ENCODE measurements around the gene OR52I2. TPM values are rescaled to one million over a fixed set of nuclear protein-coding genes. Genes with fewer than 3 reads are reported as not detected.

The OR52I2 gene
- total RNA-seq (2014; rRNA removed; shearing (Covaris generic)), result not detected in 2 replicates

DNA sequence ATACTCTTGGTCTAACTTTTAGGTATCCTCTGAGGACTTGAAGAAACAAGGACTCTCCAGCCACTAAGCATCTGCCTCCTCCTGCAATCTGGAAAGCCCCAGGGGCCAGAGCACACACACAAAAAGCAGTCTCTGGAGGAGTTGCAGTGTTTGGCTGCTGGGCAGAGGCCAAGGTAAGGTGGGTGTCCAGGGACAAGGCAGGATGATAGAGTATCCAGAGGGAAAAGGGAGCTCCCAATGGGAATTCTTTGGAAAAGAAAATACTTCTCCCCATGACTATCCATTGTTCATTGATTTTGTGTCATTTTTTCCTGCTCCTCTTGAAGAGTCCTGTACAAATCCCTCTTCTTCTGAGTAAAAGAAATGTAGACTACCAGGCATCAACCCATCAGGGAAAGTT is at the start of gene OR52I2:
TSS of gene OR52I2 (plus strand) at position 301 of the 400 bp plus-strand sequence.
- no peak for DNase-seq (ENCODE audit: low spot score)

DNA sequence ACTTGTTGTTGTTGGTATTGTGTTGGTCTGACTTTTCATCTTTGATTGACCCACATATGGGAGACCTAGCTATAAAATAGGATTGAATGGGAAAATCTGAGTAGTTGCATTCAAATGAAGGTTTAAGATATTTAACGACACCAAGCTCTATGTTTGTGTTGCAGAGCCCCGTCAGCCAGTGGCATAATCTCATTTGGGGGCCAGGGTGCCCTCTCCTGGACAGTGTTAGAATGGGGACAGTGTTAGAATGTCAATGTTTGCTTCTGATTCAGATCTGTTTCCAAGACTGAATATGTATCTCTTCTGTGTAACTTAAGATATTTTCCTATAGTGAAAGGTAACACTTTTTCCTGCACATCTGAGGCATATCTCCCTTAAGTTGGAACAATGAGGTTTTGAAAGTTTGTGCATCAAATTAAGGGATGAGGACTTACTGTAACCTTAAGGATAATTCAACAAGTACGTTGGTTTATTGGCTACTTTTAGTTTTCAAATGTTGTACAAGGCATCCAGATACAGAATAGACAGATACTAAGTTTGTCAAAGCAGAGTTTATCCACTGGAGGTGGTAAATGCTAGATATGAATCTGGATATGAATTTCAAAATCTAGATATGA is 41.8 kb upstream of the OR52I2 start:
- DNase-seq (ENCODE audit: low spot score), result peak; percentile 47

- DNase-seq (ENCODE audit: low spot score), result no peak
Observed at GRCh38 chr11:4541071-4541470, 40.5 kb upstream of the OR52I2 start.

DNA sequence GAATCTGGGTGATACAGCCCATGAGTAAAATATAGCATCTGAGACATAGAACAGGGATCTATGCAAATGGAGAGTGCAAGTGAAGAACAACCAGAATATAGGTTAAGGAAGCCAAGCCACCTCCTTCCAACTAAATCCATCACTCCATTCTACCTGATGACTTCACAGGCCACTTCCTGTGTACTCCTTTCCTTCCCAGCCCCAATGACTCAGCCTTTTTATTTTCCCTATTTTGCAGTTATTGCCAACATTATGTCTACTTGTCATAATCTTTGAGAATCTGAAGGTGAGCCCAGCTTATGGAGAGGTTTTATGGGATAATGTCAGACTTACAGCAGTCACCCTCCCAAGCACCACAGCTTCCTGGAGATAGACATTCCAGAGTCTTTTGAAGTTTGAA is 38.0 kb upstream of the OR52I2 start:
- peak; percentile 55 for DNase-seq (ENCODE audit: low spot score)

DNA sequence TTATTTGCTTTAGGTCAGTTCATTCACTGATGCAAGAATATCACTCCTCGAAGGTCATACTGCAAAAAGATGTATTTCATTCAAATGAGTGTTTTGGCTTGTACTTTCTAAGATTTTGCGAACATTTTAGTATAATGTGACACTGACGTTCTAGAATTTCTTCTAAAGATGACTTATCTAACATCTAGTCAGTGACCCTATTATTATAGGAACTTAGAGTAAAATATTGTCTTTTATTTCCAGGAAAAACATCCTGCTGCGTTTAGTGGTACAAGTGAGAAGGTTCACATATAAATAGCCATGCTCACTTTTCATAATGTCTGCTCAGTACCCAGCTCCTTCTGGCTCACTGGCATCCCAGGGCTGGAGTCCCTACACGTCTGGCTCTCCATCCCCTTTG is 36.7 kb upstream of the OR52I2 start, which contains the start of gene OR52M1:
TSS of gene OR52M1 (plus strand) at position 301 of the 400 bp plus-strand sequence. CDS start at position 301, 0 bp downstream.
- DNase-seq (ENCODE audit: low spot score), result no peak

- DNase-seq (ENCODE audit: low spot score), result no peak
Observed at GRCh38 chr11:4546878-4547277, 34.7 kb upstream of the OR52I2 start.

DNA sequence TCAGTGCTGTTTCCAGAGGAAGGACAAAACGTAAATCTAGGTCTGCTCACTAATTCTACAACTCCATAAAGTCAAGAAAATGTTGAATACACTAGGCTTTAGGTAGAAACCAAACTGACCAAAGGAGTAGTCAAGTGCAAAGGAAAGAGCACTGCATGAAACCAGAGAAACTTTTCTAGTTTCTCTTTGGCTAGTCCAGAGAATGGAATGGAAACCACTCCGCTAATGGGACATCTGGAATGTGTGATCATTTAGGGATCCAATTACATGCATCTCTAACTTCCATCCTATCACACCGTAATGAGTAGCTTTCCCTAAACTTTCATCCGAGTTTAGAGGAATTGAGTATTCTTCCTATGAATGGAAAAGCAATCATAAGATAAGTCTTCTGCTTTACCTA is 34.1 kb upstream of the OR52I2 start:
- no peak for DNase-seq (ENCODE audit: low spot score)

DNA sequence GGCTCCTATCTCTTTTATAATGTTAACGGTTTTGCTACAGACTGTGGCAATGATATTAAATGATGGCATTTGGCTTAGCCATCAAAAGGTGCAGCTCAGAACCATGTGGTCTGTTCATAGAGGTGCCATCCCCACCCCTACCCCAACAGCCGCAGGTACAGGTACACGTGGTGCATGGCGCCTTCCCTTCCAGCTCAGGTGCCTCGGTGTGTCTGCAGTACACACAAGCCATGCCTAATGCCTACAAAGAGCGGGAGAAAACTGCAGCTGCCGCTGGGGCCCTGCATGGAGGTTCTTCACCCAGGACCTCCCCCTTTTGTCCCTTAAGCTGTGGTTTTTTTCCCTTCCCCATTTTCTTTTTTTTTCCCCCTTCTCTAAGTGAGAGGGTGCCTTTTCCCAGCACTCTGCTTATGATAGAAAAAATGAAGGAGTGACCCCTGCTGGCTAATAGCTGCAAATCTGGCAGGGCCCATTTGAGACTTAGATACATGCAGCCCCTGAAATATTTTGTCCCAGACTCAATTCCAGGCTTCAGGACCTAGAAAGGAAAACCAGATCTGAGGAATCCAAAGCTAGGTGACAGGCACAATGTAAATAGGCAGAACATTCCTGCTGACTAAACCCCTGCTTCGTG is 30.1 kb upstream of the OR52I2 start:
- no peak for DNase-seq (ENCODE audit: low spot score)

DNA sequence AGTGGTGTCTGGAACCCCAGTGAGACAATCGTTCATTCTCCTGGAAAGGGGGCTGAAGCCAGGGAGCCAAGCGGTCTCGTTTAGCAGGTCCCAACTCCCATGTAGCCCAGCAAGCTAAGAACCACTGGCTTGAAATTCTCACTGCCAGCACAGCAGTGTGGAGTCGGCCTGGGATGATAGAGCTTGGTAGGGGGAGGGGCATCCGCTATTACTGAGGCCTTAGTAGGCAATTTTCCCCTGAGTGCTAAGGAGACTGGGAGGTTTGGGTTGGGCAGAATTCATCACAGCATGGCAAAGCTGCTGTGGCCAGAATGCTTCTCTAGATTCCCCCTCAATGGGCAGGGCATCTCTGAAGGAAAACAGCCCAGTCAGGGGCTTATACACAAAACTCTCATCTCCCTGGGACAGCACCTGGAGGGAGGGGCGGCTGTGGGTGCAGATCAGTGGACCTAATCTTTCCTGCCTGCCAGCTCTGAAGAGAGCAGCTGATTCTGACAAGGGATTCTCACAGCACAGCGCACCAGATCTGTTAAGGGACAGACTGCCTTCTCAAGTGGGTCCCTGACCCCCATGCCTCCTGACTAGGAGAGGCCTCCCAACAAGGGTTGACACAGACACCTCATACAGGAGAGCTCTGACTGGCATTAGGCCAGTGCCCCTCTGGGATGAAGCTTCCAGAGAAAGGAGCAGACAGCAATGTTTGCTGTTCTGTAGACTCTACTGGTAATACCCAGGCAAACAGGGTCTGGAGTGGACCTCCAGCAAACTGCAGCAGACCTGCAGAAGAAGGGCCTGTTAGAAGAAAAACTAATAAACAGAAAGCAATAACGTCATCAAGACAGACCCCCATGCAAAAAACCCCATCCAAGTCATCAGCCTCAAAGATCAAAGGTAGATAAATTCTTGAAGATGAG is 21.8 kb upstream of the OR52I2 start:
- DNase-seq (ENCODE audit: low spot score), result no peak

GRCh38 chr11:4560467-4560866 is 21.1 kb upstream of the OR52I2 start:
- DNase-seq (ENCODE audit: low spot score), result no peak

GRCh38 chr11:4565371-4565770 is 16.2 kb upstream of the OR52I2 start:
- no peak for DNase-seq (ENCODE audit: low spot score)

GRCh38 chr11:4569075-4569474 is 12.5 kb upstream of the OR52I2 start:
- no peak for DNase-seq (ENCODE audit: low spot score)

DNA sequence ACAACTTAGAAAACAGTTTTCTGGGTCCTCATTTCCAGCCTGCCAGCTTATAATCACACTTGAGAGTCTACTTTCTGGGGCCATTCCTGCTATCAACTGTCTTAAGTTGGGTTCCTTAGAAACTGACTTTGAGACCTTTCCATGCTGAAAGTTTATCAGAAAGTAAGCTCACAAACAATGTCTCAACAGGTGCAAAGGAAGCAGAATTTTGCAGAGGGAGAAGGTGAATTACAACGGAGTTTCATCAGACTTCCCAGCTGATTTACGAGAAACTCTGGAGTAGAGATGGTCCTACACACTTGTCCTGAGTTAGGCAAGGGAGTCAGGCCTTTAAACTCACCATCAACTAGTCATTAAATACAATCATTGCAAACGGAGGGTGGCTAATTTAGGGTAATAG is 4.7 kb upstream of the OR52I2 start:
- DNase-seq (ENCODE audit: low spot score), result no peak

DNA sequence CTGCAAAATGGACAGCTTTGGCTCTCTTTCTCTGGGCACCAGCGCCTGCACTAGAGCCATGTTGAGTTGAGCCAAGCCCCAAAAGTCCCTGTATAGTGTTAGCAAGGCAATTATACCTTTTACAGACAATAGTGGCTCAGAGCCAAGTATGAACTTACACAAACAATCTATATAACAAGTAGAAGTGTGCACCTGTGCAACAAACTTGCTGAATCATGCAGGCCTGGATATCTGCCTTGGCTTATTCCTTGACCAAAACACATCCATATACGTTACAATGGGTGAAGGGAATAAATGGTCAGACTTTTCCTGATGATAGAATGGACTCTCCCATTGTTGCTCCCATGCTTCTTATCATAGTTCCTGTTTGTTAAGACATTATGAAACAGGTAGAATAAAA is 3.8 kb upstream of the OR52I2 start:
- no peak for DNase-seq (ENCODE audit: low spot score)

GRCh38 chr11:4578624-4579023 is 2.9 kb upstream of the OR52I2 start:
- DNase-seq (ENCODE audit: low spot score), result no peak

DNA sequence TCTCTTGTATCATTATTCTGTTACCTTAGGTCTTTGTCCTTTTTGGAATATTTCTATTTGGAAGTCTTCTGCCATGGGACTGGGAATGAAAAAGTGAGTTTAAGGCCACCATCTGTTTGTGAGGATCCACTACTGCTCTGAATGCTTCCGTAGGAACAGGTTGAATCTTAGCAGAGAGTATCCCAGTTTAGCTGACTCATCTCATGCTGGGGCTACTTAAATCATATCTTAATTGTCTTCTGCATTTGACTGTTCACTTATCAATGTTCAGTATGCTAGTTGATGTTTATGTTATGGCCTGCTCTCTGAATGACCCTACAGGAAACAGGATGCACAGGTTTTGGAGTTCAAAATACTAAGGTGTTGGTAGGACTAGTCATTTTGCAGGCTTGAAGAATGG is 1.4 kb upstream of the OR52I2 start:
- no peak for DNase-seq (ENCODE audit: low spot score)

- DNase-seq (ENCODE audit: low spot score), result no peak
Observed at GRCh38 chr11:4589017-4589416, 7.5 kb downstream of the OR52I2 start.

- no peak for DNase-seq (ENCODE audit: low spot score)
Observed at GRCh38 chr11:4593739-4594138, 12.2 kb downstream of the OR52I2 start, which contains the start of gene OR52I1. OR52I1 (plus strand) TSS chr11:4594039; CDS start chr11:4594039, 0 bp downstream.

DNA sequence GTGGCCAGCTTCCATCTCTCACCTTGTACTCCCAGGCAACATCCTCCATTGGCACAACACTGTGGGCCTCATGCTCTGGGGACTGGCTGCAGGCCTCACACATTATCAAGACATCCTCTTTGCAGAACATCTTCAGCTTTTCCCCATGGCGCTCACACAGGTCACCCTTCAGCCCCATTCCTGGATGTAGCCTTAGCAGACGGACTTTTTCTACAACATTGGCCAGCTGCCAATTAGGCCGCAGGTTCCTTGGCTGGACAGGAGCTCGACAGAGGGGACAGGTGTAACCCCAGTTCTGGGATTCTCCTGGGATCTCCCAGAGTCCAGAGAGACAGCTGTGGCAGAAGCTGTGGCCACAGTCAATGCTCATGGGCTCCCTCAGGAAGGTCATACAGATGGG is 23.5 kb downstream of the OR52I2 start:
- no peak for DNase-seq (ENCODE audit: low spot score)

- DNase-seq (ENCODE audit: low spot score), result peak; percentile 15
Observed at GRCh38 chr11:4606231-4607015, 24.9 kb downstream of the OR52I2 start.

DNA sequence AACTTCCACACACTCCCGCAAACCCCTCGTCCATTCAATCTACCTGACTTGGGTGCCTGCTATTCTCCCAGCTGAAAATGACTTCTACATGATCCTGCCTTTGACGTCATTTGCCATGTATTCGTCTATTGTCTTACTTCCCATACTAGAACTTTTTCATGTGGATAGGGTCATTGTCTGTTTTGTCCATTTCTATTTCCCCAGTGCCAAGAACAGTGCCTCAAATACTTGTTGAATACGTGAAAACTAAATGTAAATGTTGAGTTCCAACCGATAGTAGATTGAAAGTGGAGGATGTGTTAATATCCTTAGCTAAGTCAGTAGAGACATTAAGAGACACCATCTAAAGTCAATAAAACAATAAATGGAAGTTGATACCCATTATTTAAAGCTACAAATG is 25.6 kb downstream of the OR52I2 start:
- no peak for DNase-seq (ENCODE audit: low spot score)

Data from A172 (cell line).